Liver (tissue), 9 donors: ENCODE measurements around the gene OTUB1. TPM values are rescaled to one million over a fixed set of nuclear protein-coding genes. Genes with fewer than 3 reads are reported as not detected.

ENCODE experiments used
- DNase-seq: peaks from one replicate; pipeline ENCODE4 v3.0.0-alpha.2; 2017; ENCODE audit warnings: low spot score
- H3K27ac ChIP-seq, 2 donors: one replicate each; pipeline ENCODE4 v1.7.0; 2013; ENCODE audit warnings: inconsistent platforms in 2 of 2, low read length in 2 of 2, control low read depth in 1 of 2, low read depth in 1 of 2, mild to moderate bottlenecking in 1 of 2
- H3K27me3 ChIP-seq, 4 donors: one replicate each; pipeline versions ENCODE4 v1.6.1 to v1.7.0; 2013; ENCODE audit warnings: low read length in 3 of 4, inconsistent platforms in 1 of 4, mild to moderate bottlenecking in 1 of 4, moderate library complexity in 1 of 4; ENCODE audit not compliant: control insufficient read depth in 4 of 4, insufficient read depth in 4 of 4
- H3K36me3 ChIP-seq, 4 donors: one replicate each; pipeline versions ENCODE4 v1.6.1 to v1.7.0; 2013; ENCODE audit warnings: low read length in 3 of 4, mild to moderate bottlenecking in 3 of 4, low read depth in 1 of 4, moderate library complexity in 1 of 4; ENCODE audit not compliant: control insufficient read depth in 4 of 4, insufficient read depth in 3 of 4
- H3K4me1 ChIP-seq, 4 donors: one replicate each; pipeline versions ENCODE4 v1.6.1 to v1.7.0; 2013; ENCODE audit warnings: low read length in 3 of 4, mild to moderate bottlenecking in 3 of 4, moderate library complexity in 1 of 4; ENCODE audit not compliant: control insufficient read depth in 4 of 4, insufficient read depth in 4 of 4
- H3K4me3 ChIP-seq, 3 donors: one replicate each; pipeline versions ENCODE4 v1.6.1 to v1.7.0; 2013; ENCODE audit warnings: low read length in 3 of 3, control low read depth in 1 of 3, low read depth in 1 of 3, mild to moderate bottlenecking in 1 of 3
- H3K9ac ChIP-seq, 2 donors: one replicate each; pipeline ENCODE4 v1.7.0; 2013; ENCODE audit warnings: low read length in 2 of 2, mild to moderate bottlenecking in 2 of 2, moderate library complexity in 2 of 2, control low read depth in 1 of 2, low read depth in 1 of 2
- H3K9me3 ChIP-seq, 4 donors: one replicate each; pipeline versions ENCODE4 v1.6.1 to v1.7.0; 2013; ENCODE audit warnings: low read length in 3 of 4; ENCODE audit not compliant: control insufficient read depth in 4 of 4
- ATF3 ChIP-seq: IDR thresholded peaks from 2 replicates; pipeline ENCODE4 v1.6.1; 2016; ENCODE audit warnings: antibody characterized with exemption
- CTCF ChIP-seq: fragments of 150-350 bp; IDR thresholded peaks from 2 replicates; pipeline ENCODE4 v1.5.1; 2017; ENCODE audit warnings: improper control_type of control experiment, low read depth, low read length; ENCODE audit not compliant: missing input control
- EGR1 ChIP-seq, 2 donors: IDR thresholded peaks; 2 replicates each; pipeline ENCODE4 v1.6.1; 2016 to 2018; ENCODE audit warnings: antibody characterized with exemption in 2 of 2, low read depth in 2 of 2
- FOXA1 ChIP-seq: IDR thresholded peaks from 2 replicates; pipeline ENCODE4 v1.6.1; 2016; ENCODE audit warnings: antibody characterized with exemption
- GABPA ChIP-seq, 2 donors: IDR thresholded peaks in 1 of 2; conservative IDR thresholded peaks in 1 of 2; 2 replicates each; pipeline ENCODE4 v1.6.1; 2016; ENCODE audit warnings: antibody characterized with exemption in 2 of 2, mild to moderate bottlenecking in 1 of 2, moderate library complexity in 1 of 2
- HNF4G ChIP-seq: IDR thresholded peaks from 2 replicates; pipeline ENCODE4 v1.6.1; 2016; ENCODE audit warnings: antibody characterized with exemption
- MAX ChIP-seq: IDR thresholded peaks from 2 replicates; pipeline ENCODE4 v1.6.1; 2016; ENCODE audit warnings: antibody characterized with exemption
- REST ChIP-seq: IDR thresholded peaks from 2 replicates; pipeline ENCODE4 v1.6.1; 2016; ENCODE audit warnings: antibody characterized with exemption, mild to moderate bottlenecking
- SP1 ChIP-seq: IDR thresholded peaks from 2 replicates; pipeline ENCODE4 v1.6.1; 2018; ENCODE audit warnings: antibody characterized with exemption, mild to moderate bottlenecking
- YY1 ChIP-seq: IDR thresholded peaks from 2 replicates; pipeline ENCODE4 v1.6.1; 2016; ENCODE audit warnings: antibody characterized with exemption, mild to moderate bottlenecking
- ZBTB33 ChIP-seq: IDR thresholded peaks from 2 replicates; pipeline ENCODE4 v1.6.1; 2016; ENCODE audit warnings: antibody characterized with exemption
- WGBS: extraction: QIAGEN DNeasy Blood & Tissue Kit; methylation state at CpG from one replicate; pipeline ENCODE4 v1.1.7; 2013; 5-methylcytosine and 5-hydroxymethylcytosine counted together
- polyA plus RNA-seq, 2 donors: library from polyadenylated mRNA; stranded (reverse) in 1 of 2; unstranded in 1 of 2; fragments of 200-250 nt in 1 of 2; fragments of >200 nt in 1 of 2; fragmentation: Nextera tagmentation in 1 of 2; extraction: Ambion mirVana in 1 of 2; gene quantifications; one replicate each; pipeline versions ENCODE4 v1.2.1 to v1.2.3, GENCODE V29; 2013 to 2015
- total RNA-seq, 2 donors: library from RNA; depleted of rRNA; stranded (reverse); fragments of >200 nt; gene quantifications; one replicate each; pipeline ENCODE4 v1.2.3, GENCODE V29; 2014
- donor health status: healthy.
- donor health status: healthy.
- donor health status: healthy.
- donor health status: healthy.
- donor health status: healthy.

OTUB1 gene
- total and polyA plus RNA-seq, 4 donors, result 18.8 to 44.6 (median 28.5) TPM

- 89% methylated on average over 10 of the region's 10 CpGs for WGBS
- Histone ChIP-seq H3K4me3 (no peak overlapping the region), H3K9ac (no peak overlapping the region), H3K27me3 (no peaks in the 10 kb centered on the region), H3K4me1 (peaks cover 2 to 16% (median 13%) of the 10 kb centered on the region in 4 donors), H3K27ac (no peak overlapping the region), H3K36me3 (peaks cover 0 to 3% (median 0%) of the 10 kb centered on the region in 4 donors), H3K9me3 (no peaks in the 10 kb centered on the region)
- TF ChIP-seq HNF4G (no peak), YY1 (no peak), ZBTB33 (no peak)
- no peak for DNase-seq
Measured at GRCh38 chr11:63978551-63979239, 7.5 kb upstream of the OTUB1 start.

GRCh38 chr11:63979426-63979825 is 6.8 kb upstream of the OTUB1 start:
- Histone ChIP-seq H3K4me1 (peaks cover 0 to 16% (median 13%) of the 10 kb centered on the region in 4 donors), H3K9ac (no peak overlapping the region), H3K9me3 (no peaks in the 10 kb centered on the region), H3K4me3 (no peak overlapping the region), H3K27ac (no peak overlapping the region), H3K36me3 (peaks cover 0 to 3% (median 0%) of the 10 kb centered on the region in 4 donors), H3K27me3 (no peaks in the 10 kb centered on the region)
- TF ChIP-seq EGR1 (IDR thresholded peaks at IDR 0.05; ENCODE audit: low read depth in 2 of 2) (no peak), YY1 (no peak), ZBTB33 (no peak), CTCF (no peak), FOXA1 (no peak), MAX (no peak), ATF3 (no peak), GABPA (IDR thresholded peaks at IDR 0.05 in 1 of 2, conservative IDR thresholded peaks at IDR 0.05 in 1 of 2) (no peak), HNF4G (no peak), REST (no peak), SP1 (no peak)
- no peak for DNase-seq
- 94% methylated on average over 5 of the region's 5 CpGs for WGBS
